Heart right ventricle (tissue), 16 donors: ENCODE data around the gene PNMA6E. TPM values are rescaled to one million over a fixed set of nuclear protein-coding genes. Genes with fewer than 3 reads are reported as not detected.
"Not testable (repeated sequence)": the region's sequence is repeated elsewhere in the genome, so short reads cannot be mapped to it uniquely, and the experiment has no call there.

Source experiments
- ATAC-seq, 8 donors: fragments of 200-7000 bp; cut with Tn5 transposase; one replicate each; pipeline ENCODE4 v1.9.1; 2020; ENCODE audit warnings: mild to moderate bottlenecking in 8 of 8, moderate library complexity in 8 of 8, moderate number of reproducible peaks in 1 of 8
- DNase-seq, 2 donors: peaks; one replicate each; pipeline ENCODE4 v3.0.0-alpha.2; 2020
- H3K27ac ChIP-seq, 10 donors: fragments of 200-600 bp; sonication (generic) in 2 of 10; one replicate each; pipeline versions ENCODE4 v1.5.0 to v1.8.0; 2020 to 2022; ENCODE audit warnings: mild to moderate bottlenecking in 3 of 10
- H3K27me3 ChIP-seq, 7 donors: fragments of 200-600 bp; one replicate each; pipeline ENCODE4 v1.8.0; 2021 to 2022; ENCODE audit warnings: mild to moderate bottlenecking in 2 of 7
- H3K36me3 ChIP-seq, 9 donors: fragments of 200-600 bp; sonication (generic) in 1 of 9; one replicate each; pipeline versions ENCODE4 v1.5.0 to v1.8.0; 2020 to 2022; ENCODE audit warnings: mild to moderate bottlenecking in 2 of 9
- H3K4me1 ChIP-seq, 9 donors: fragments of 200-600 bp; sonication (generic) in 1 of 9; one replicate each; pipeline versions ENCODE4 v1.5.0 to v1.8.0; 2020 to 2022; ENCODE audit warnings: mild to moderate bottlenecking in 4 of 9
- H3K4me3 ChIP-seq, 10 donors: fragments of 200-600 bp; sonication (generic) in 2 of 10; one replicate each; pipeline versions ENCODE4 v1.5.0 to v1.8.0; 2020 to 2022; ENCODE audit warnings: mild to moderate bottlenecking in 7 of 10, moderate library complexity in 2 of 10
- H3K9me3 ChIP-seq, 11 donors: fragments of 200-600 bp in 10 of 11; sonication (generic) in 2 of 11; one replicate each; pipeline versions ENCODE4 v1.5.0 to v1.8.0; 2013 to 2022; ENCODE audit warnings: mild to moderate bottlenecking in 2 of 11, control low read depth in 1 of 11, moderate library complexity in 1 of 11
- CTCF ChIP-seq, 9 donors: fragments of 200-600 bp; sonication (generic) in 2 of 9; IDR thresholded peaks; one replicate each; pipeline versions ENCODE4 v1.5.0 to v1.8.0; 2021 to 2022; ENCODE audit warnings: antibody characterized with exemption in 9 of 9, mild to moderate bottlenecking in 5 of 9, moderate library complexity in 1 of 9
- WGBS, 2 donors: extraction: QIAGEN DNeasy Blood & Tissue Kit; methylation state at CpG; one replicate each; pipeline ENCODE4 v1.1.7; 2013; ENCODE audit warnings: inconsistent platforms in 1 of 2; 5-methylcytosine and 5-hydroxymethylcytosine counted together
- intact Hi-C, 10 donors: fragments of 100-400 bp; cut with DNase I; formaldehyde crosslinking; loops; one replicate each; pipeline versions ENCODE4 v1.11.1 to v1.14.2; 2022
- polyA plus RNA-seq, 2 donors: library from polyadenylated mRNA; stranded (reverse); fragments of 200-250 nt; gene quantifications; one replicate each; pipeline ENCODE4 v1.2.3, GENCODE V29; 2013
- total RNA-seq, 10 donors: library from RNA; stranded (reverse); fragmentation: NEBNext Ultra II Directional in 3 of 10; extraction: Animal tissue kit (Norgen Biotek cat#: 25700) in 3 of 10; gene quantifications; one replicate each; pipeline versions ENCODE4 v1.2.1 to v1.2.4, GENCODE V29; 2021 to 2023
- donor health status: Arrhythmogenic right ventricular cardiomyopathy.
- donor health status: ischemic (EF 13 %, LVEDD 7.1; RV severe dilation, severe dysfunction).
- donor health status: healthy with polysubstance abuse.
- donor health status: DM: no; HTN: yes; CAD: no.
- donor health status: DM: no; HTN: no; CAD: no.
- donor health status: ischemic (EF 25% LVEDD 6.9; RV normal size, moderate dysfunction).
- donor health status: ischemic (EF 25% LVEDD 5.7; RV mildly dilated, moderate dysfunction).
- donor health status: healthy.
- donor health status: DM: yes; HTN: yes; CAD: no.
- donor health status: Ischemic cardiomyopathy.
- donor health status: ischemic (EF 35%, LVEDD 5.7; RV mildly dilated, moderate dysfunction).
- donor health status: nonischemic (EF 11% LVEDD 7.7; RV severe dilation, severe dysfunction).
- donor health status: DM: yes; HTN: yes; CAD: no.
- donor health status: PGD.
- donor health status: ischemic (EF 29% LVEDD 5.4; RV normal size, mild dysfunction).
- donor health status: nonischemic (EF 23%, LVEDD 6.1; RV moderate dilation, normal function).

PNMA6E gene
- total and polyA plus RNA-seq, 12 donors = not detected

- intact Hi-C loops = loop anchor here in 1 of 10 donors (10.0 kb wide), 2 partner anchors 63 to 303 kb away; partner anchors contain the start of gene PNMA6F
- Histone ChIP-seq H3K27me3 (no peaks in the 10 kb centered on the region), H3K27ac (no peak overlapping the region), H3K4me1 (no peaks in the 10 kb centered on the region), H3K36me3 (no peaks in the 10 kb centered on the region), H3K4me3 (no peak overlapping the region), H3K9me3 (no peaks in the 10 kb centered on the region)
- whole genome bisulfite sequencing, 2 donors = 72 to 85% methylated on average over 5 of the region's 5 CpGs
- no peak for TF ChIP-seq CTCF (IDR thresholded peaks at IDR 0.05)
- DNase-seq (no peak), ATAC-seq (no peak)
Observed at GRCh38 chrX:153387345-153387744, 13.8 kb downstream of the PNMA6E start.

- no peaks in the 10 kb centered on the region for H3K36me3 ChIP-seq
- no peak for TF ChIP-seq CTCF (IDR thresholded peaks at IDR 0.05)
- 77 to 85% methylated on average over 5 of the region's 5 CpGs for WGBS, 2 donors
- peaks cover 0 to 4% (median 0%) of the 10 kb centered on the region in 9 donors for H3K4me1 ChIP-seq
- DNase-seq (no peak), ATAC-seq (no peak)
- no peaks in the 10 kb centered on the region for H3K27me3 ChIP-seq
- no peak overlapping the region for H3K27ac ChIP-seq
- intact Hi-C loops = loop anchor here in 1 of 10 donors (10.0 kb wide), 2 partner anchors 61 to 301 kb away; partner anchors contain the start of gene PNMA6F
- no peak overlapping the region for H3K4me3 ChIP-seq
- no peaks in the 10 kb centered on the region for H3K9me3 ChIP-seq
Observed at GRCh38 chrX:153386097-153386496, 15.1 kb downstream of the PNMA6E start.

DNA sequence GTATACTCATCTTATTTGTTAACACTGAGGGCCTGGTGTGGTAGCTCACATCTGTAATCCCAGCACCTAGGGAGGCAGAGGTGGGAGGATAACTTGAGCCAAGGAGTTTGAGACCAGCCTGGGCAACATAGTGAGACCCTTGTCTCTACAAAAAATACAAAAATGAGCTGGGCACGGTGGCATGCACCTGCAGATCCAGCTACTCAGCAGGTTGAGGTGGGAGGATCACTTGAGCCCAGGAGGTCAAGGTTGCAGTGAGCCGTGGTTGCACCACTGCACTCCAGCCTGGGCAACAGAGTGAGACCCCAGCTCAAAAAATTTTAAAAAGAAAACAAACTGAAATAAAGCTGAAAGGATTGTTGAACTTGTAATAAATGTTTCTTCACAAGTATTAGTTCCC is 16.2 kb downstream of the PNMA6E start:
- not testable (repeated sequence) for H3K4me1 ChIP-seq, H3K27me3 ChIP-seq, H3K36me3 ChIP-seq, H3K27ac ChIP-seq, DNase-seq, H3K9me3 ChIP-seq, ATAC-seq, H3K4me3 ChIP-seq
- intact Hi-C loops = loop anchor here in 1 of 10 donors (10.0 kb wide), 2 partner anchors 60 to 300 kb away; partner anchors contain the start of gene PNMA6F
- 82 to 92% methylated on average over 2 of the region's 2 CpGs for WGBS, 2 donors

DNA sequence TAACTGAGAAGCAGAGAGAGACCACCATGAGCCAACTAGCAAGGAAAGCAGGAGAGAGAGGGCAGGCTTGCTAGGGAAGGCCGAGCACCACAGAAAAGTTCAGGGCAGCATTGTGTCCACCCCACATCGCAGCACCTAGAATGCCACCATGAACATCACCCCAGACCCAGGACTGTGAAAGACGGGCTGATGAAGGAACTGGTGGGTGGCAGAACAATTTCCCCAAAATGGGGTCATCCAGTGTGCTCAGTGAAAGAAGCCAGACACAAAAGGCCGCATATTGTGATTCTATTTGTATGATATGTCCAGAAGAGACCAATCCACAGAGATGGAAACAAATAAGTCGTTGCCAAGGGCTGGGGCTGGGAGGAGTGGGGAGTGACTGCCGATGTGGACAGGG is 16.8 kb downstream of the PNMA6E start:
- peaks cover 0 to 4% (median 0%) of the 10 kb centered on the region in 9 donors for H3K4me1 ChIP-seq
- WGBS, 2 donors = 89 to 96% methylated on average over 6 of the region's 6 CpGs
- no peak for TF ChIP-seq CTCF (IDR thresholded peaks at IDR 0.05)
- no peaks in the 10 kb centered on the region for H3K9me3 ChIP-seq
- no peaks in the 10 kb centered on the region for H3K36me3 ChIP-seq
- H3K27me3 ChIP-seq = no peaks in the 10 kb centered on the region
- DNase-seq = no peak
- no peak for ATAC-seq
- no peak overlapping the region for H3K4me3 ChIP-seq
- H3K27ac ChIP-seq = no peak overlapping the region
- intact Hi-C loops = loop anchor here in 1 of 10 donors (10.0 kb wide), 2 partner anchors 60 to 300 kb away; partner anchors contain the start of gene PNMA6F
